HUES6 (cell line): ENCODE measurements around the gene C17orf107.

Experiments
- H3K27ac ChIP-seq: 2 replicates; pipeline ENCODE4 v1.7.0; 2013; ENCODE audit warnings: low read depth, mild to moderate bottlenecking, low read length, inconsistent platforms
- H3K27me3 ChIP-seq: 2 replicates; pipeline ENCODE4 v1.6.1; 2013; ENCODE audit warnings: low read length; ENCODE audit not compliant: control insufficient read depth, insufficient read depth
- H3K36me3 ChIP-seq: 2 replicates; pipeline ENCODE4 v1.6.1; 2013; ENCODE audit warnings: low read length; ENCODE audit not compliant: control insufficient read depth, insufficient read depth
- H3K4me1 ChIP-seq: 2 replicates; pipeline ENCODE4 v1.6.1; 2013; ENCODE audit warnings: low read length; ENCODE audit not compliant: control insufficient read depth, insufficient read depth
- H3K4me3 ChIP-seq: 2 replicates; pipeline ENCODE4 v1.5.1; 2013; ENCODE audit warnings: low read depth, low read length
- H3K9ac ChIP-seq: one replicate; pipeline ENCODE4 v1.6.1; 2013; ENCODE audit warnings: mild to moderate bottlenecking, low read length
- H3K9me3 ChIP-seq: 2 replicates; pipeline ENCODE4 v1.6.1; 2013; ENCODE audit warnings: low read depth, low read length; ENCODE audit not compliant: control insufficient read depth, insufficient read depth

C17orf107 gene

DNA sequence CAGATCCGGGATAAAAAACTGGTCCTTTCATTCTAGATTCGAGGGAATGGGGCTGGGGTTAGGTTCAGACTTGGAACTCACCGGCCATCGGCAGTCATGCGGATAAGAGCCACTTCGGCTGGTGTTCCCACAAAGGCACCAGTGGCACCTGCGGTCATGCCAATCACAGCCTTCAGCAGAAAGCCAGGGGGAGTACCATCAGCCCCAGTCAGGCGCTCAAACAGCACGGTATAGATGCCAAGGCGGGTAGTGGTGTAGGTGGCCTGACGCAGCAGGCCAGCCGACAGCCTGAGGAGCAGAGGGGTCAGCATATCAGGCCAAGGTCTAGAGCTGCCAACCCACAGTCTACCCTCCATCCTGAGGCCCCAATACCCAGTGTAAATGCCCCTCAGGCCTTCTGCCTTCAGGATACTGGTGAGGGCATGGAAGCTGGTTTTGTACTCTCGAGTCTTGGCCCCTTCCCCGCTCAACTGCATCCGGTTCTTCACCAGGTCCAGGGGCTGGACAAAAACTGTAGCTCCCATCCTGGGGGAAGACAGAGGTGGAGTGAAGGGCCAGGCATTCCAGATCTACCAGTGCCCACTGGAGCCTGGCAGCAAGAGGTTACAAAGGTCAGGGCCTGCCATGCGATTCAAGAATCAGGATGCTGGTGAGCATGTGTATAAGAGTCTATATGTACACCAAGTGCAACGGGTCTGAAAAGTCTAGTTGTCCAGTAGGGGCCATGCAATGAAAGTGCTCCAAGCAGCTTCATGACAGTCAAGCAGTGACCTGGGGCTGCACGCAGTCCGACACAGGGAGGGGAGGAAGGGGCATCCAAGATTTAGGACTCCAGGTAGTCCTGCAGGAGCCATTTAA is 39.6 kb downstream of the C17orf107 start:
- Histone ChIP-seq H3K4me3 (peak overlapping the region; percentile 94), H3K9me3 (no peaks in the 10 kb centered on the region), H3K4me1 (peaks cover 12% of the 10 kb centered on the region), H3K9ac (peak overlapping the region; percentile 97), H3K36me3 (peaks cover 46% of the 10 kb centered on the region), H3K27me3 (no peaks in the 10 kb centered on the region), H3K27ac (peak overlapping the region; percentile 96)

DNA sequence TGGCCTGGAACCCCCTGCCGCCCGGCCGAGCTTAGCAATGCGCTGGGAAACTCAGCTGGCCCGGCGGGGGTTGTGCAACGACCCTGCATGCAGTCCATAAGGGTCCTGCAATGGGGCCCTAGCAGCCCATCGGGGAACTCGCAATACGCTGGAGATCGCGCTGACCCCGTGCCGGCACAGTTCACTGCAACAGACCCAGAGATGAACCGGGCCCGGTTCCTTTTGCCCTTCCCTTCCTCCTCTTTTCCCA is 40.1 kb downstream of the C17orf107 start:
- peak overlapping the region; percentile 96 for H3K27ac ChIP-seq
- peaks cover 52% of the 10 kb centered on the region for H3K36me3 ChIP-seq
- H3K4me1 ChIP-seq = peaks cover 11% of the 10 kb centered on the region

DNA sequence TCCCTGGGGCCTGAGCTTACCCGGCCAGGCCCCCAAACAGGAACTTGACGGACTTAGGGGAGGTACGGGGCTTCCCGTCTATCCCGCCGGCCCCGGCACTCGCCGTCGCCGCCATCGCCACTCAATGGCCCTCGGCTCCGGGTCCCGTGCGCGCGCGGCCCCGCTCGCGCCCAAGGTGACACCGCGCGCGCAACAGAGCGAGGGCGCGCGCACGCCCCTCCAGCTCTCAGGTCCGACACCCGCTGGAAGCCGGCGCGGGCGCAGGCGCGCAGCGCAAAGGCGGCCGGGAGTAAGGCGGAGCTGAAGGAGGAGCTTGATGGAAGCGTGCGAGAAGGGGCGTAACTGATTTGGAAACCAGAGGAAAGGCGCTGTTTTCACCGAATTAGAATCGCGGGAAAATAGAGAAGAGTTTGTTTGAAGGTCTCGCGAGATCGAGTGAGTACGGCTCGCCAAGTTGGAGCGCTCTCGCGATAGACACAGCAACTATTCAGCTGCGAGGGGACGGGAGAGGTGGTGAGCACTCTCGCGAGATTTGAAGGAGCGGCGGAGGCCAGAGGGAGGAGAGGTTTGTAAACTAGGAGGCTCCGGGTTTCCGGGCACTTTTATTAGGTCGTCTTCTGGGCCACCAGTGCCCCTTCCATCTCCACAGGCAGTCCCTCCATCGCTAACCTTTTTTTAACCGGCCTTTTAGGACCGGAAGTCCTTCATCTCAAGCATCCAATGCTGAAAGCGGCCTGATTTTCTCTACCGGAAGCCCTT is 40.6 kb downstream of the C17orf107 start, which contains the start of the genes RNF167 and SLC25A11:
Gene RNF167, plus strand, starts transcription at position 473 of the 759 bp plus-strand sequence. CDS start 642 bp downstream, outside the sequence.
Gene SLC25A11, minus strand, starts transcription at position 251 of the 759 bp plus-strand sequence. Its CDS starts 136 bp downstream, at position 115.
- Histone ChIP-seq H3K36me3 (peaks cover 57% of the 10 kb centered on the region), H3K27me3 (no peaks in the 10 kb centered on the region), H3K27ac (peak within 1 kb of the TSS; percentile 96), H3K4me1 (peaks cover 15% of the 10 kb centered on the region), H3K9ac (peak within 1 kb of the TSS; percentile 97), H3K4me3 (peak within 1 kb of the TSS; percentile 94), H3K9me3 (no peaks in the 10 kb centered on the region)

More for the DNA sequence above, 40.1 kb downstream of the C17orf107 start:
- no peaks in the 10 kb centered on the region for H3K27me3 ChIP-seq
- peak overlapping the region; percentile 94 for H3K4me3 ChIP-seq
- H3K9me3 ChIP-seq = no peaks in the 10 kb centered on the region
- H3K9ac ChIP-seq = peak overlapping the region; percentile 97

DNA sequence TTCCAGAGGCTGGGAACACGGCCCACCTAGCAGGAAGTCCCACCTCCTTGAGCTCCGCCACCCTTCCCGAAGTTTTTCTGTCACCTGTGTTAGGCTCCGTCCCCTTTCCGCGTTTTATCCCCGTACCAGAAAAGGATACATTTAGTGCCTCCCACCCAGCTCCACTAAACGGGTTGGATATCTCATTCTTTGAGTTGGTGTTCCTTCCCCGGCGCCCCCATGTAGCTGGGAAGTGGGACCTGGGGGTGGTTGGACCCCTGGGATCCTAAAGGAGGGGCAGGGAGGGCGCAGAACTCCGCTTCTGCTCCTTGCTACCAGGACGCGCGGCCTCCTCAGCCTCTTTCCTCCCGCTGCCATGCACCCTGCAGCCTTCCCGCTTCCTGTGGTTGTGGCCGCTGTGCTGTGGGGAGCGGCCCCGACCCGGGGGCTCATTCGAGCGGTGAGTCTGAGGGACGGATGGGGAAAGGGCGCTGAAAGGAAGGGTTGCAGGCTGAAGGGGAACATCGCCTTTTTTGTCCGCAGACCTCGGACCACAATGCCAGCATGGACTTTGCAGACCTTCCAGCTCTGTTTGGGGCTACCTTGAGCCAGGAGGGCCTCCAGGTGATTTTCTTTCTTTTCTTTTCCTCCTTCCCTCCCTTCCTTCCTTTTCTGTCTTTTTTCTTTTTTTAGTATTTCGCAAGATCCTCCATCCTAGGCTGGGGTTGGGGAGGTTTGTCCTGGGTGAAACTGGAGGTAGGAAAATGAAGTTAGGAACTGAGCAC is 41.4 kb downstream of the C17orf107 start:
- peak overlapping the region; percentile 94 for H3K4me3 ChIP-seq
- H3K4me1 ChIP-seq = peaks cover 23% of the 10 kb centered on the region

DNA sequence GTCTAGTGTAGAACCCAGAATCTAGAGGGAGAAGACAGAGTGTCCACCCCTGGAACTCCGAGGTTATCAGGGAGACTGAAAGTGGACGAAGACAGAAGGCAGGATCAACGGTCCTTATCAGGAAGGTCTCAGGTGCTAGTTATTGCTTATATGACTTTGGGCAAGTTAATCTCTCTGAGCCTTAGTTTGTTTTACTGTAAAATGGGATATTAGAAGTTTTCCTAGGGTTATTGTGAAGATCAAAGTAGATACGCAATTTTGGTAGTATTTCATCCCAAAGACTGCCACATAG is 41.9 kb downstream of the C17orf107 start:
- Histone ChIP-seq H3K4me3 (peak overlapping the region; percentile 94), H3K9me3 (no peaks in the 10 kb centered on the region), H3K27ac (no peak overlapping the region), H3K4me1 (peaks cover 27% of the 10 kb centered on the region), H3K9ac (peak overlapping the region; percentile 97), H3K27me3 (no peaks in the 10 kb centered on the region), H3K36me3 (peaks cover 64% of the 10 kb centered on the region)

More for the DNA sequence above, 41.4 kb downstream of the C17orf107 start:
- H3K36me3 ChIP-seq = peaks cover 62% of the 10 kb centered on the region
- H3K9ac ChIP-seq = peak overlapping the region; percentile 97
- peak overlapping the region; percentile 96 for H3K27ac ChIP-seq
- H3K9me3 ChIP-seq = no peaks in the 10 kb centered on the region
- no peaks in the 10 kb centered on the region for H3K27me3 ChIP-seq

DNA sequence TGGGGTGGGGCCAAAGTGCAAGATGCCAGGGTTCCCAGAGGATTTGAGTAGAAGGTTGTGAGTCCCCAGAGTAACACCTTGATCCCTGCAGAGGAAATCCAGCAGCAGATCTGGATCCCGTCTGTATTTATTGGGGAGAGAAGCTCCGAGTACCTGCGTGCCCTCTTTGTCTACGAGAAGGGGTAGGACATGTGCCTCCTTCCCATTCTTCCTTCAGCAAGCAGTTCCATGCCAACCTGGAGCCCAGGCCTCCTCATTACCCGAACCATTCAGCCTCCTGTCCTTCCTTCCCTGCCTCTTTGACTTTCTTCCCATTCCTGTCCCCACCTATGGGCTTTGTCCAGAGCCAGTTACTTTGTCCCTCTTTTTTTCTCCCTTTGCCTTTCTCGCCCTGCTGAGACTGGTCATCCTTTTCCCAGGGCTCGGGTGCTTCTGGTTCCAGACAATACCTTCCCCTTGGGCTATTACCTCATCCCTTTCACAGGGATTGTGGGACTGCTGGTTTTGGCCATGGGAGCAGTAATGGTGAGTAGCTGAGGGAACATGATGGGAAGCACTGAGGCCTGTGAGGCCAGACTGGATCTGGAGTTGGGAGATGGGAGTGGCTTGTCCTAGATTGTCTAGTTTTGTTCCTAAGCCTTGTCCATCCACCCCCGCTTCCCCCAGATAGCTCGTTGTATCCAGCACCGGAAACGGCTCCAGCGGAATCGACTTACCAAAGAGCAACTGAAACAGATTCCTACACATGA is 43.6 kb downstream of the C17orf107 start:
- no peak overlapping the region for H3K27ac ChIP-seq
- no peaks in the 10 kb centered on the region for H3K27me3 ChIP-seq
- no peak overlapping the region for H3K9ac ChIP-seq
- no peak overlapping the region for H3K4me3 ChIP-seq
- H3K4me1 ChIP-seq = peaks cover 33% of the 10 kb centered on the region
- no peaks in the 10 kb centered on the region for H3K9me3 ChIP-seq
- peaks cover 62% of the 10 kb centered on the region for H3K36me3 ChIP-seq

DNA sequence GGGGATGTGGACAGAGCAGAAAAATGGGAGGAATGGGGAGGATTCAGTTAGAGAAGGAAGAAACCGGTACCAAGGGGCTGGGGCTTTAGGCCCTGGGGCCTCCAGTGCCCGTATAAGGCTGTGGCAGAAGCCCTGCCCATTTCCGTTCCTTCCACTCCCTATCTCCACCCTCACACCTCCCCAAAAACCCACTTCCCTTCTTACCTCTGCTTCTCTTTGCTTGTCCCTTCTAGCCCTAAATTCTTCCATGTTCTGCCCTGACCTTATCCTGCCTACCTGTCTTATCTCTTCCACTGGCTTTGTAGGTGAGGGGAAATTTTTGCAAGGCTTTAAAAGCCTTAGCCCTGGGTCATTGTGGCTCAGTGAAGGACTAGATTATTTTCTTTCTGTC is 44.8 kb downstream of the C17orf107 start:
- peaks cover 59% of the 10 kb centered on the region for H3K36me3 ChIP-seq
- peak overlapping the region; percentile 8; the same call in 1 of the 2 replicates for H3K27ac ChIP-seq
- H3K4me3 ChIP-seq = no peak overlapping the region
- H3K4me1 ChIP-seq = peaks cover 27% of the 10 kb centered on the region
- peak overlapping the region; percentile 29 for H3K9ac ChIP-seq
- H3K9me3 ChIP-seq = no peaks in the 10 kb centered on the region
- no peaks in the 10 kb centered on the region for H3K27me3 ChIP-seq

DNA sequence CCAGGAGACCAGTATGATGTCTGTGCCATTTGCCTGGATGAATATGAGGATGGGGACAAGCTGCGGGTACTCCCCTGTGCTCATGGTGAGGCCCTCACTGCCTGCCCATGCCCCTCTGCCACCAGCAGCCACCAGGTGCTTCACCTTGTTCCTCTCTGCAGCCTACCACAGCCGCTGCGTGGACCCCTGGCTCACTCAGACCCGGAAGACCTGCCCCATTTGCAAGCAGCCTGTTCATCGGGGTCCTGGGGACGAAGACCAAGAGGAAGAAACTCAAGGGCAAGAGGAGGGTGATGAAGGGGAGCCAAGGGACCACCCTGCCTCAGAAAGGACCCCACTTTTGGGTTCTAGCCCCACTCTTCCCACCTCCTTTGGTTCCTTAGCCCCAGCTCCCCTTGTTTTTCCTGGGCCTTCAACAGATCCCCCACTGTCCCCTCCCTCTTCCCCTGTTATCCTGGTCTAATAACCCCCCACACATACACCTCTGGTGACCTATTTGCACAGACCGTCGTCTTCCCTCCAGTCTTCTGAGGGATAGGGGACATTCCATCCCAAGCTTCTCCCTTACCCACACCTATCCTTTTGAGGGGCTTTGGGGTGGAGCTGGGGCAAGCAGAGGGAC is 45.3 kb downstream of the C17orf107 start:
- Histone ChIP-seq H3K4me1 (peaks cover 27% of the 10 kb centered on the region), H3K9ac (peak overlapping the region; percentile 29), H3K9me3 (no peaks in the 10 kb centered on the region), H3K27ac (peak overlapping the region; percentile 8; the same call in 1 of the 2 replicates), H3K4me3 (no peak overlapping the region), H3K36me3 (peaks cover 59% of the 10 kb centered on the region), H3K27me3 (no peaks in the 10 kb centered on the region)

DNA sequence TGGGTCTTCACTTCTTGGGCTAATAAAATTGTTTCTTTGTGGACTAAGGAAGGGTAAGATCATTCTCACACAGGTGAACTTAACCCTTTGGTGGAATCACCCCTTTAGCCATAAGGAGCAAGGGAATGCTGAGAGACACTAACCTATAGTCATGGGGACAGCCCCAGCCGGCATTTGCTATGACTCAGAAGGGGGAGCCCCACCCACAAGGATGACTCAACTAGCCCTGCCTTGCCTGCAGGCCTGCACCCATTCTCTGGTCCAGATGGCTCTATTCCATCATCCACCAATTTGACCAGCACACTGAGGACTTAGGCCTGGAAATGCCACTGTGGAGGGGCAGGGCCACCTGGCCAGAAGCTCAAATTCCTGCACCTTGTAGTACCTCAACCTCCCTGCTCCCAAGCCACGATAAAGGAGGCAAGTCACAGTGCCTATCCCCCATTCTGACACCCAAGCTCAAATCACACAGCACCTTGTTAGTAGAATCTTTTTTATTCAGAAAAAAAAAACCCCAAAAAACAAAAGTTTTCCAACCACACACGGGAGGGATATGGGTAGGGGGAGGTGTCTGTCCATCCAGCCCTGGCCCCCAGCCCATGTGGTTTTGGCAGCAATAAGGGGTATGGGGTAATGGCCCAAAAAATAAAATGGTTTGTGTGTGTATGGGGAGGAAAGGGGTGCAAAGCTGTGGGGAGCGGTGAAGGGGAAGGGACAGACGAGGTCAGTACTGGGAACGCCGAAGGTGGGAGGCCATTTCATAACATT is 46.0 kb downstream of the C17orf107 start:
- Histone ChIP-seq H3K36me3 (peaks cover 59% of the 10 kb centered on the region), H3K27ac (peak overlapping the region; percentile 8; the same call in 1 of the 2 replicates), H3K27me3 (no peaks in the 10 kb centered on the region), H3K9ac (peak overlapping the region; percentile 29), H3K4me3 (peak overlapping the region; percentile 20), H3K4me1 (peaks cover 28% of the 10 kb centered on the region), H3K9me3 (no peaks in the 10 kb centered on the region)
